Esophagus squamous epithelium (tissue), 5 donors: Measurements from ENCODE around the gene ADGRG1. TPM values are rescaled to one million over a fixed set of nuclear protein-coding genes. Genes with fewer than 3 reads are reported as not detected.

Source experiments
- DNase-seq: peaks from one replicate; lab custom pipeline; 2025; lab: John Stamatoyannopoulos, UW
- H3K27ac ChIP-seq, 4 donors: fragments of 200-600 bp; sonication (generic); one replicate each; pipeline ENCODE4 v1.5.1; 2016 to 2019; ENCODE audit warnings: mild to moderate bottlenecking in 1 of 4
- H3K27me3 ChIP-seq, 4 donors: fragments of 200-600 bp; sonication (generic); 1 replicate in 3 of 4; 2 replicates in 1 of 4; pipeline versions ENCODE4 v1.5.1 to v1.6.0; 2017 to 2021; ENCODE audit warnings: antibody characterized with exemption in 1 of 4
- H3K36me3 ChIP-seq, 3 donors: fragments of 200-600 bp; sonication (generic); one replicate each; pipeline ENCODE4 v1.5.1; 2016 to 2019
- H3K4me1 ChIP-seq, 3 donors: fragments of 200-600 bp; sonication (generic); one replicate each; pipeline ENCODE4 v1.5.1; 2017 to 2019
- H3K4me3 ChIP-seq, 4 donors: fragments of 200-600 bp; sonication (generic); 1 replicate in 3 of 4; 2 replicates in 1 of 4; pipeline ENCODE4 v1.5.1; 2016 to 2019; ENCODE audit warnings: mild to moderate bottlenecking in 2 of 4, moderate library complexity in 1 of 4
- H3K9me3 ChIP-seq, 3 donors: fragments of 200-600 bp; sonication (generic); one replicate each; pipeline ENCODE4 v1.5.1; 2016 to 2019
- POLR2A ChIP-seq, 4 donors: fragments of 450-650 bp; IDR thresholded peaks; one replicate each; pipeline ENCODE4 v1.6.1; 2017; ENCODE audit warnings: antibody characterized with exemption in 4 of 4, mild to moderate bottlenecking in 4 of 4, moderate library complexity in 3 of 4
- WGBS, 2 donors: methylation state at CpG; one replicate each; pipeline ENCODE4 v1.1.5; 2018; 5-methylcytosine and 5-hydroxymethylcytosine counted together
- intact Hi-C: fragments of 100-400 bp; cut with DNase I; formaldehyde crosslinking; loops from one replicate; pipeline ENCODE4 v1.15.0; 2022
- total RNA-seq, 4 donors: library from RNA; depleted of rRNA; stranded (reverse); fragments of >200 nt; gene quantifications; one replicate each; pipeline ENCODE4 v1.1.0, GENCODE V29; 2016
- TF ChIP-seq, protein P1 (sequence below), 6 experiments: fragments of 450-650 bp in 4 of 6; fragments of 200-600 bp in 2 of 6; sonication (generic) in 2 of 6; IDR thresholded peaks; one replicate each; pipeline ENCODE4 v1.5.1; 2016 to 2019; ENCODE audit warnings: antibody characterized with exemption in 6 of 6, mild to moderate bottlenecking in 4 of 6, moderate library complexity in 4 of 6
- donor health status: DM: yes; HTN: yes; CAD: no.

The ADGRG1 gene
- total RNA-seq, 4 donors from 2014 or later, result 37.0 to 65.5 (median 42.1) TPM

DNA sequence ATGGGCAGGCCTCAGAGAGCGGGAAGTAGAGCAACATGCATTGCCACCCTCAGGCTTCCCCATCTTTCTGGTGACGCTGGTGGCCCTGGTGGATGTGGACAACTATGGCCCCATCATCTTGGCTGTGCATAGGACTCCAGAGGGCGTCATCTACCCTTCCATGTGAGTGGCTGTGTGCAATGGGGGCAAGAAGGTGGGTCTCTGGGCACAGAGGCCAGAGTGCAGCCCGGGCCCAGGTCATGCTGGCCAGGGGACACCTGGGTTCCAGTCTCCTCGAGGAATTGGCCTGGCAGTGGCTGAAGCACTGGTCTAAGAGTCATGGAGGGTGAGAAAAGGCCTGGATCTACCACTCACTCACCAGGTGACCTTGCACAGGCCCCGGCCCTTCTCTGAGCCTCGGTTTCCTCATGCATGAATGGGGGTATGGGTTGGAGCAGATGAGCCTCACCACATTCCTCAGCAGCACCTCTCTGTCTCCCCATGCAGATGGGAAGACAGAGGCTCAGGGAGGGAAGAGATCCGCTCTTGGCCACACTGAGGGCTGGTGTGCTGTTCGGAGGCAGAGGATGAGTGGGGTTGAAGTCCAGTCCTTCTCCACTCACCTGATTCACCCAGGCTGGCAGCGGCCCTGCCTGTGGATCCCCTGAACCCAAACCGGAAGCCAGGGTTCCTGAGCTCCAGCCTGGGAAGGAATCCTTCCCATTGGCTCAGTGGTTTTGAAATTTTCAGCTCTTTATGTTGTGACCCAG lies 32.5 kb downstream of the ADGRG1 start:
- no peaks in the 10 kb centered on the region for H3K4me1 ChIP-seq
- no peak for DNase-seq
- H3K4me3 ChIP-seq, result no peak overlapping the region
- WGBS, 2 donors, result 82 to 91% methylated on average over 6 to 7 of the region's 11 CpGs
- no peaks in the 10 kb centered on the region for H3K9me3 ChIP-seq
- no peak overlapping the region for H3K27ac ChIP-seq
- intact Hi-C loops, result no loop called here
- no peaks in the 10 kb centered on the region for H3K27me3 ChIP-seq
- TF ChIP-seq POLR2A (IDR thresholded peaks at IDR 0.05), result no peak
- TF ChIP-seq, protein P1, sequence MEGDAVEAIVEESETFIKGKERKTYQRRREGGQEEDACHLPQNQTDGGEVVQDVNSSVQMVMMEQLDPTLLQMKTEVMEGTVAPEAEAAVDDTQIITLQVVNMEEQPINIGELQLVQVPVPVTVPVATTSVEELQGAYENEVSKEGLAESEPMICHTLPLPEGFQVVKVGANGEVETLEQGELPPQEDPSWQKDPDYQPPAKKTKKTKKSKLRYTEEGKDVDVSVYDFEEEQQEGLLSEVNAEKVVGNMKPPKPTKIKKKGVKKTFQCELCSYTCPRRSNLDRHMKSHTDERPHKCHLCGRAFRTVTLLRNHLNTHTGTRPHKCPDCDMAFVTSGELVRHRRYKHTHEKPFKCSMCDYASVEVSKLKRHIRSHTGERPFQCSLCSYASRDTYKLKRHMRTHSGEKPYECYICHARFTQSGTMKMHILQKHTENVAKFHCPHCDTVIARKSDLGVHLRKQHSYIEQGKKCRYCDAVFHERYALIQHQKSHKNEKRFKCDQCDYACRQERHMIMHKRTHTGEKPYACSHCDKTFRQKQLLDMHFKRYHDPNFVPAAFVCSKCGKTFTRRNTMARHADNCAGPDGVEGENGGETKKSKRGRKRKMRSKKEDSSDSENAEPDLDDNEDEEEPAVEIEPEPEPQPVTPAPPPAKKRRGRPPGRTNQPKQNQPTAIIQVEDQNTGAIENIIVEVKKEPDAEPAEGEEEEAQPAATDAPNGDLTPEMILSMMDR (IDR thresholded peaks at IDR 0.05), result no peak
- peaks cover 8 to 98% (median 27%) of the 10 kb centered on the region in 3 donors for H3K36me3 ChIP-seq

DNA sequence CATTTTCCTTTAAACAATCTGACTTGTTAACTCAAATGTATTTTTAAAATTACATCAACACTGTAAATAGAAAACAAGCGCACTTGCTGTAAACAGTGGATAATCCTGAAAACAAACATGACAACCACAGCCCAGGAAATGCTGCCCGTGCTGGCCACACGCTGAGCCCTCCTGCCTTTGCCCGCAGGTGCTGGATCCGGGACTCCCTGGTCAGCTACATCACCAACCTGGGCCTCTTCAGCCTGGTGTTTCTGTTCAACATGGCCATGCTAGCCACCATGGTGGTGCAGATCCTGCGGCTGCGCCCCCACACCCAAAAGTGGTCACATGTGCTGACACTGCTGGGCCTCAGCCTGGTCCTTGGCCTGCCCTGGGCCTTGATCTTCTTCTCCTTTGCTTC lies 33.1 kb downstream of the ADGRG1 start:
- H3K4me3 ChIP-seq, result no peak overlapping the region
- WGBS, 2 donors, result 61 to 88% methylated on average over 5 to 7 of the region's 7 CpGs
- H3K27me3 ChIP-seq, result no peaks in the 10 kb centered on the region
- intact Hi-C loops, result no loop called here
- TF ChIP-seq, protein P1 (IDR thresholded peaks at IDR 0.05), result no peak
- TF ChIP-seq POLR2A (IDR thresholded peaks at IDR 0.05), result no peak
- DNase-seq, result no peak
- no peak overlapping the region for H3K27ac ChIP-seq
- no peaks in the 10 kb centered on the region for H3K4me1 ChIP-seq
- H3K9me3 ChIP-seq, result no peaks in the 10 kb centered on the region
- H3K36me3 ChIP-seq, result peaks cover 8 to 92% (median 27%) of the 10 kb centered on the region in 3 donors

DNA sequence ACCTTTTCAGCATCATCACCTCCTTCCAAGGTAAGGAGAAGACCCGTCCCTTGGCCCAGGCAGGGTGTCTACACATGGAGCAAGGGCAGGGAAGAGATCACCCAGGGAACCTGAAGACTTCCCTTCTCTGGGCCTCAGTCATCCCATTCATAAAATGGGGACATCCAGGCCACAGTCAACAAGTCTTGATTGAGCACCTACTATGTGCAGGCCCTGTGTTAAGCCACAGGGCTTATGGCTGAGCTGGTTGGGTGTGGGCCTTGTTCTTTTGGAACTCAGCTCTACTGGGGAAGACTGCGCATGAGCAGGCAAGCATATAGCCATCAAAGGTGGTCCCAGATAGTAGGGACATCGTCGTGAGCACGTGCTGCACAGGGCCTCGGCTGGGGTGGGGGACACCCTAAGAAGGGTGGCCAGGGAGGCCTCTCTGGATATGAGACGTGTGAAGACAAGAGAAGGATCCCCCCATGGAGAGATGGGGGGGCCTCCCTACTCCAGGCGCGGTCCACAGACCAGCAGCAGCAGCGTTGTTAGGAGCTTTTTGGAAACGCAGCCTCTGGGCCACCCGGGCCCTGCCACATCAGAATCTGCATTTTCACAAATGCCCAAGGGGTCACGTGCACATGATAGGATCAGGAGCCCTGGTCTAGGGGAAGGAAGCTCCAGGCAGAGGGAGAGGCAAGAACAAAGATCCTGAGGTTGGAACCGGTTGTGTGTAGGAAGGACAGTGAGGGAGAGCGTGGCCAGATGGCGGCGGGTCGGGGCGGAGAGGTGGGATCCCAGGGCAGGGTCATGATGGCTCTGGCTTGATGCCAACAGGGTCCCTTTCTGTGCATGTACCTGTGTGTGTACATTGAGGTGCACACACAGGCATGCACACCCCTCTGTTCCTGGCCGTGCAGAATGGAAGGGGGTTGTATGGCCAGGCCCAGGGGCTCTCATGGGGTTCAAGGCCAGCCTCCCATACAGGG lies 33.8 kb downstream of the ADGRG1 start:
- no peaks in the 10 kb centered on the region for H3K27me3 ChIP-seq
- H3K4me1 ChIP-seq, result no peaks in the 10 kb centered on the region
- no peak for DNase-seq
- no peak overlapping the region for H3K4me3 ChIP-seq
- intact Hi-C loops, result no loop called here
- TF ChIP-seq, protein P1 (IDR thresholded peaks at IDR 0.05), result no peak
- no peak for TF ChIP-seq POLR2A (IDR thresholded peaks at IDR 0.05)
- no peak overlapping the region for H3K27ac ChIP-seq
- WGBS, 2 donors, result 78 to 88% methylated on average over 12 to 17 of the region's 20 CpGs
- H3K9me3 ChIP-seq, result no peaks in the 10 kb centered on the region
- H3K36me3 ChIP-seq, result peaks cover 8 to 85% (median 26%) of the 10 kb centered on the region in 3 donors

DNA sequence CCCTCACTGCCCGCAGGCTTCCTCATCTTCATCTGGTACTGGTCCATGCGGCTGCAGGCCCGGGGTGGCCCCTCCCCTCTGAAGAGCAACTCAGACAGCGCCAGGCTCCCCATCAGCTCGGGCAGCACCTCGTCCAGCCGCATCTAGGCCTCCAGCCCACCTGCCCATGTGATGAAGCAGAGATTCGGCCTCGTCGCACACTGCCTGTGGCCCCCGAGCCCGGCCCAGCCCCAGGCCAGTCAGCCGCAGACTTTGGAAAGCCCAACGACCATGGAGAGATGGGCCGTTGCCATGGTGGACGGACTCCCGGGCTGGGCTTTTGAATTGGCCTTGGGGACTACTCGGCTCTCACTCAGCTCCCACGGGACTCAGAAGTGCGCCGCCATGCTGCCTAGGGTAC lies 35.0 kb downstream of the ADGRG1 start:
- no peak for TF ChIP-seq POLR2A (IDR thresholded peaks at IDR 0.05)
- TF ChIP-seq, protein P1 (IDR thresholded peaks at IDR 0.05), result no peak
- DNase-seq, result no peak
- no peaks in the 10 kb centered on the region for H3K4me1 ChIP-seq
- 60 to 91% methylated on average over 4 to 9 of the region's 21 CpGs for WGBS, 2 donors
- no peak overlapping the region for H3K27ac ChIP-seq
- peaks cover 8 to 73% (median 15%) of the 10 kb centered on the region in 3 donors for H3K36me3 ChIP-seq
- intact Hi-C loops, result no loop called here
- no peaks in the 10 kb centered on the region for H3K27me3 ChIP-seq
- H3K4me3 ChIP-seq, result no peak overlapping the region
- no peaks in the 10 kb centered on the region for H3K9me3 ChIP-seq
